SK-N-SH (cell line): ENCODE measurements around the gene PLEKHH1.

Source experiments
- CTCF ChIP-seq: fragments of 200-600 bp; sonication (generic); IDR thresholded peaks from 2 replicates; pipeline ENCODE4 v1.6.1; 2017; ENCODE audit warnings: antibody characterized with exemption, mild to moderate bottlenecking, moderate library complexity
- EZH2phosphoT487 ChIP-seq: fragments of 200-600 bp; sonication (generic); IDR thresholded peaks from 2 replicates; pipeline ENCODE4 v1.6.1; 2017; ENCODE audit warnings: low read depth, mixed run types, mild to moderate bottlenecking, antibody characterized with exemption, moderate library complexity, borderline replicate concordance
- JUND ChIP-seq: IDR thresholded peaks from 2 replicates; pipeline ENCODE4 v1.4.0; 2012
- REST ChIP-seq: IDR thresholded peaks from 2 replicates; pipeline ENCODE4 v1.6.1; 2012; ENCODE audit warnings: mild to moderate bottlenecking, low read depth, low read length, moderate library complexity
- USF1 ChIP-seq: IDR thresholded peaks from 2 replicates; pipeline ENCODE4 v1.4.0; 2012; ENCODE audit warnings: low read depth, borderline replicate concordance
- ZBTB33 ChIP-seq: IDR thresholded peaks from 2 replicates; pipeline ENCODE4 v1.4.0; 2012; ENCODE audit warnings: low read depth, borderline replicate concordance

- TF ChIP-seq CTCF, result no peak
- no peak for TF ChIP-seq REST
- TF ChIP-seq JUND, result no peak
- no peak for TF ChIP-seq EZH2phosphoT487
- TF ChIP-seq ZBTB33, result no peak
- TF ChIP-seq USF1, result no peak
Observed at GRCh38 chr14:67554341-67554740, 21.3 kb downstream of the PLEKHH1 start.
